Subcutaneous abdominal adipose tissue (tissue), 5 donors: ENCODE measurements around the gene MAP3K5.

Source experiments
- H3K27ac ChIP-seq: one replicate; pipeline ENCODE4 v1.7.0; 2013; ENCODE audit warnings: low read depth, mild to moderate bottlenecking, inconsistent platforms, low read length, moderate library complexity
- H3K27me3 ChIP-seq, 5 donors: one replicate each; pipeline ENCODE4 v1.7.0; 2013; ENCODE audit warnings: low read length in 5 of 5, inconsistent platforms in 1 of 5; ENCODE audit not compliant: control insufficient read depth in 5 of 5, insufficient read depth in 4 of 5
- H3K36me3 ChIP-seq, 5 donors: one replicate each; pipeline ENCODE4 v1.7.0; 2013; ENCODE audit warnings: low read length in 5 of 5; ENCODE audit not compliant: control insufficient read depth in 5 of 5, insufficient read depth in 5 of 5
- H3K4me1 ChIP-seq, 5 donors: one replicate each; pipeline ENCODE4 v1.7.0; 2013; ENCODE audit warnings: low read length in 5 of 5, mild to moderate bottlenecking in 3 of 5, moderate library complexity in 1 of 5; ENCODE audit not compliant: control insufficient read depth in 5 of 5, insufficient read depth in 5 of 5
- H3K4me3 ChIP-seq, 5 donors: one replicate each; pipeline ENCODE4 v1.7.0; 2013; ENCODE audit warnings: low read length in 5 of 5, low read depth in 1 of 5
- H3K9ac ChIP-seq, 5 donors: one replicate each; pipeline ENCODE4 v1.7.0; 2013; ENCODE audit warnings: low read length in 5 of 5, mild to moderate bottlenecking in 4 of 5, moderate library complexity in 3 of 5
- H3K9me3 ChIP-seq, 5 donors: one replicate each; pipeline ENCODE4 v1.7.0; 2013; ENCODE audit warnings: low read length in 5 of 5; ENCODE audit not compliant: control insufficient read depth in 5 of 5
- donor health status: healthy.
- donor health status: healthy.
- donor health status: healthy.
- donor health status: healthy.
- donor health status: healthy.

Gene MAP3K5

DNA sequence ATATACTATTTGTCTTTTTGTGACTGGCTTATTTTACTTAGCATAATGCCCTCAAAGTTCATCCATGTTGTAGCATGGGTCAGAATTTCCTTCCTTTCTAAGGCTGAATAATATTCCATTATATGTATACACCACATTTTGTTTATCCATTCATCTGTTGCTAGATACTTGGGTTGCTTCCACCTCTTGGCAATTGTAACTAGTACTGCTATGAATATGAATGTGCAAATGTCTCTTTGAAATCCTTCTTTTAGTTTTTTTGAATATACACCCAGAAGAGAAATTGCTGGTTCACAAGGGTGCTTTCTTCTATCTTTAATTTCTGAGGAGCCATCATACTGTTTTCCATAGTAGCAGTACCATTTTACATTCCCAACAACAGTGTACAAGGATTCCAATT, 220.8 kb downstream of the MAP3K5 start:
- Histone ChIP-seq H3K9ac (no peak overlapping the region), H3K4me1 (peaks cover 0 to 2% (median 0%) of the 10 kb centered on the region in 5 donors), H3K9me3 (peaks cover 0 to 6% (median 3%) of the 10 kb centered on the region in 5 donors), H3K4me3 (no peak overlapping the region), H3K27me3 (no peaks in the 10 kb centered on the region), H3K36me3 (peaks cover 9 to 33% (median 23%) of the 10 kb centered on the region in 5 donors), H3K27ac (no peak overlapping the region)

DNA sequence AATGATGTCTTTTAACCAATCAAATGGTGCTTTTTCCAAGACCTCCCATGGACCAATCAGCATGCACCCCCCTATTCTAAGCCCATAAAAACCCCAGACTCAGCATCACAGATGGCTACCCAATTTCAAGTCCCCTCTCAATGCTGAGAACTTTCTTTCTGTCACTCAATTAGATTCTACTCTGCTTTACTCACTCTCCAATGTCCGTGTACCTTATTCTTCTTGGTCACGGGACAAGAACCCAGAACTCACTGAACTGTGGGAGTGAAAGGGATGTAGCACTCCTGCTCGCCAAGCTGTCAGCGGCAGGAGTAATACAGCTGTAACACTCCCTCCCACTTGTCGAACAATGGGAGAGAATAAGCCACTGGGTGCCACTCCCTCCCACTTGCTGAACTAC, 221.2 kb downstream of the MAP3K5 start:
- H3K27me3 ChIP-seq = no peaks in the 10 kb centered on the region
- H3K9me3 ChIP-seq = peaks cover 0 to 6% (median 3%) of the 10 kb centered on the region in 5 donors
- peaks cover 0 to 2% (median 0%) of the 10 kb centered on the region in 5 donors for H3K4me1 ChIP-seq
- H3K4me3 ChIP-seq = no peak overlapping the region
- no peak overlapping the region for H3K27ac ChIP-seq
- H3K9ac ChIP-seq = no peak overlapping the region
- peaks cover 11 to 36% (median 23%) of the 10 kb centered on the region in 5 donors for H3K36me3 ChIP-seq

DNA sequence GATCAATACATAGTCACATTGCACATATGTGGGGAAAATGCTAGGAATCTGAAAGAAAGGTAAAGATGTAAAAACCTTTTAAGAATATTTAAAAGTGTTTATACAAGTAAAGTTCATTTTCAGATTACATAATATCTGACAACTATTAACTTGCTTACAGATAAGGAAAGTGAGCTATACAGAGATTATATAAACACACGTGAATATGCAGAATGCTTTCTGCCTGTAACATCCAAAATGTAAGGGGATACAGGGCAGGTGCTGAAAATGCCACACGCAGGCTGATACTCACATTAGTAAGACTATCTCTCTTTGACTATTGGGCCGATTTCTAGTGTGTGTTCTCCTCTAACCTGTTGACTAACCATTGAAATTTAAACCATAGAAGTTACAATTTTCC, 224.1 kb downstream of the MAP3K5 start:
- Histone ChIP-seq H3K9me3 (peaks cover 0 to 6% (median 3%) of the 10 kb centered on the region in 5 donors), H3K4me1 (peaks cover 0 to 6% (median 0%) of the 10 kb centered on the region in 5 donors), H3K36me3 (peaks cover 7 to 21% (median 14%) of the 10 kb centered on the region in 5 donors), H3K27me3 (no peaks in the 10 kb centered on the region), H3K27ac (no peak overlapping the region), H3K4me3 (no peak overlapping the region), H3K9ac (no peak overlapping the region)

DNA sequence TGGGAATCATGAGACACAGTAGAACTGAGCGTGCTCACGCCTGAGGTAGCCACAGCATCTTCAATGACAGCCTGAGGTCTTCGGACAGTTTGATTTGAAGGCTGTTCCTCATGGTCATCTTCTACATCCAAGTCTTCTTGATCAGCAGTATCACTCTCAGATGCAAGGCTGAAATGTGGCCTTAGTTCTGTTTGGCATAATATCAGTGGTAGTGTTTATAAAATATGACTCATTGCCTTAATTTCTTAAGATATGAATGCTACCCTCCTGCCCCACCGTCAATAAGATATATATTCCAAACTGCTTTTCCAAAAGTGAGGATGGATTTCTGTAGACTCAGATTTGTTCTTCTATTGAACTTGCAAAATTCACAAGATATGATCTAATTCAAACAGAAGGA, 224.6 kb downstream of the MAP3K5 start:
- Histone ChIP-seq H3K4me1 (peaks cover 0 to 6% (median 0%) of the 10 kb centered on the region in 5 donors), H3K27me3 (no peaks in the 10 kb centered on the region), H3K4me3 (no peak overlapping the region), H3K9ac (no peak overlapping the region), H3K36me3 (peaks cover 5 to 20% (median 12%) of the 10 kb centered on the region in 5 donors), H3K27ac (no peak overlapping the region), H3K9me3 (peaks cover 0 to 6% (median 3%) of the 10 kb centered on the region in 5 donors)

DNA sequence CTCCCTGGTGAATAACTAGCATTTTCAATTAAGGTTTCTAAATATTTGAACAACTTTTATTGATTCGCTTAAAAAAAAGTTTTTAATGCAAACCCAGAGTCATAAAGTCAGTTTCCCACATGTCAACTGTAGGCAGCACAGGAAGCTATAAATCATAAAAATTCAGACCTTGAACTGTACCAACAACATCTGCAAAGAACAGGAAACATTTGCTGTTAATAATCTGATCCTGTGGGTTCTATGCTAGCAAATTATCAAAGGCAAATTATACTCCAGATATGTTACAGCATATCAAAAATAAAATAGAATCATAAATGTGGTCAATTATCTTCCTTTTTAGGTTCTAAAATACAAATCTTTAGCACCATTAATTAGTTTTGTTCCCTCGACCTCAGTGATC, 225.4 kb downstream of the MAP3K5 start:
- Histone ChIP-seq H3K9me3 (peaks cover 0 to 6% (median 3%) of the 10 kb centered on the region in 5 donors), H3K4me1 (peaks cover 0 to 6% (median 0%) of the 10 kb centered on the region in 5 donors), H3K36me3 (peaks cover 5 to 20% (median 12%) of the 10 kb centered on the region in 5 donors), H3K27me3 (no peaks in the 10 kb centered on the region), H3K27ac (no peak overlapping the region), H3K9ac (no peak overlapping the region), H3K4me3 (no peak overlapping the region)

DNA sequence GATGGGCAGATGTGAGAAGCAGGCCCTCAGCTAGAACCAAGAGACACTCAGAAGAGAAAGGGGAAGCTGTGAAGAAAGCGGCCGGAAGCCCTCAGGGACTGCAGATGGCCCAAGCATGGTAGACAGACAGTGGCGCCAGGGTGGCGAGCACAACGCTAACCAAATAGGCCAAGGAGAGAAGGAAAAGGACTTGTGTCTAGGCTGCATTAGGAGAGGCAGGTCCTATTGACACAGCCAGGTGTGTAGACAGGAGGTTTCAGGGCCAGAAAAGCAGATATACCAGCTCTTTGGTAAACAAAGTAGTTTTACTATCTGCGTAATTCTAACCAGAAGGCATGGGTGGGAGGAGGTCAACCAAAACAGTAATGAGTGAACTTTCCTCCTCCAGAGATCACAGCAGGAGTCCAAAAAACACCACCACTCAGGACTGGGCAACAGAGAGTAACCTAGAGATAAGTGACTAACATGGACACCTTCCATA, 226.2 kb downstream of the MAP3K5 start:
- H3K27ac ChIP-seq = no peak overlapping the region
- H3K36me3 ChIP-seq = peaks cover 8 to 24% (median 14%) of the 10 kb centered on the region in 5 donors
- peaks cover 0 to 6% (median 0%) of the 10 kb centered on the region in 5 donors for H3K4me1 ChIP-seq
- H3K4me3 ChIP-seq = no peak overlapping the region
- H3K9ac ChIP-seq = no peak overlapping the region
- no peaks in the 10 kb centered on the region for H3K27me3 ChIP-seq
- H3K9me3 ChIP-seq = peaks cover 0 to 3% (median 2%) of the 10 kb centered on the region in 5 donors

DNA sequence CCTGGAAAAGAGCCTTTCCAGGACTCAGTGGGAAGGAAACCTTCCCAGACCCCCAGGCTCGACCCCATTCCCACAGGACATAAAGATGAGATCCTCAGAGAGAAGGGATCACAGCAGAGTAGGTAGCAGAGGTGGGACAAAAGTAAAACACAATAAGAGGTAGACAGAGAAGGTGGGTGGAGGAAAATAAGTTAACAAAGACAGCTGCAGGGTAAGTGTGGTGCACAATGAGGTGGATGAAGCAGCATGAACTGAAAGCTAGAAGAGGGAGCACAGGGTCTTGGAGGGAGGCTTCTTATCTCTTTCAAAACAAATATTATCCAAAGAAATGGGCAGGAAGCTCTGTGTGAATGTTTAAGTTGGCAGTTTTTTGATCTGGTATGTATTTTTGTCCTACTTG, 228.1 kb downstream of the MAP3K5 start:
- no peak overlapping the region for H3K4me3 ChIP-seq
- H3K4me1 ChIP-seq = peaks cover 0 to 6% (median 0%) of the 10 kb centered on the region in 5 donors
- no peaks in the 10 kb centered on the region for H3K27me3 ChIP-seq
- peaks cover 8 to 25% (median 14%) of the 10 kb centered on the region in 5 donors for H3K36me3 ChIP-seq
- no peak overlapping the region for H3K9ac ChIP-seq
- no peak overlapping the region for H3K27ac ChIP-seq
- H3K9me3 ChIP-seq = no peaks in the 10 kb centered on the region

DNA sequence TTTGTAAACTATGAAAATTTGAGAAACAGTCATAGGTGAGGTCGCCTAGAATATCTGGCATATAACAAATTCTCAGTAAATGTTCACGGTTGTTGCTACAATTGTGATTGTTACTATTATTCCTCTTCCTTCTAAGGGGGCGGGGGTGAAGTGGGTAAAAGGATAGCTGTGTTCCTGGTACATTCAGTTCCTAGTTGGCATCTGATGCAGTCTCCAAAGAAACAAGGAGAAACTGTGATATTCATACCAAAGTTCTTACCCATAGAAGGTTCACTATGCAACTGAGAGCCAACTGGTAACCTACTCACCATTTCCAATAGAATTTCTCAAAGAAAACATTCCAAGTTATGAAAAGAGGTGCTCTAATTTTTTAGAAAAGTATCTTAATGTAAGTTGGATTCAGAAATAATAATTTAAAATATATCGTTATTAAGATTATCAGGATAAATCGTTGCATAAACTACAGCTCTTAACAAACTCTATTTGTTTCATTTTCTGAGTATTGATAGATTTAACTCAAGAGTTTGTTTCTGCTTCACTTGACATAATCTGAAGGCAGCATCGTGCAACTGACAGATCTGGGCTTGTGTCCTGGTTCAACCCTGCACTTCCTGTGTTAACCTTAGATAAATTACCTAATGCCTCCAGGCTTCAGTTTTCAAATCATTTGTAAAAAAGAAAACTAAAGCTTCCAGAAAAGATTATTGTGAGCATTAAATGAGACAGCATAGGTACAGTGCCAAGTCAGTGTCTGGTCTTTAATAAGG, 228.7 kb downstream of the MAP3K5 start:
- Histone ChIP-seq H3K36me3 (peaks cover 8 to 26% (median 14%) of the 10 kb centered on the region in 5 donors), H3K27ac (no peak overlapping the region), H3K4me3 (no peak overlapping the region), H3K27me3 (no peaks in the 10 kb centered on the region), H3K4me1 (peaks cover 0 to 6% (median 0%) of the 10 kb centered on the region in 5 donors), H3K9ac (no peak overlapping the region), H3K9me3 (no peaks in the 10 kb centered on the region)

DNA sequence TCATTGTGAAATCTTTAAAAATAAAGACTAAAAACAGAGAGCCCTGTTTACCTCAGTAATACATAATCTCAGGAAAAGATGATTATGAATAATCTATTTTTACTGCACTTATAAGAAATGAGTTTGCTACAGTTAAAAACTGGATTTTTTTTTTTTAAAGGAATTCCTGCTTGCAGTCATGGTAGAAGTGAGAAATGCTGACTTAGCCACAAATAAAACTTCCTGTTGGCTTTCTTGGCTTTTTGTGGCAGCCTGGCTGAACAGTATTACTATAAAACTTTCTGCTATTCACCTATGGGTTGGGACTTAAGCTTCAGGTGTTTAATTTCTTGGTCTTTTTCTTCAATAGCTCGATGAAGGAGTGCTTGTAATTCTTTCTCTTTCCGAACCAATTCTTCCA, 230.1 kb downstream of the MAP3K5 start:
- Histone ChIP-seq H3K9me3 (no peaks in the 10 kb centered on the region), H3K36me3 (peaks cover 7 to 22% (median 13%) of the 10 kb centered on the region in 5 donors), H3K4me1 (peaks cover 0 to 3% (median 0%) of the 10 kb centered on the region in 5 donors), H3K27ac (no peak overlapping the region), H3K9ac (no peak overlapping the region), H3K27me3 (no peaks in the 10 kb centered on the region), H3K4me3 (no peak overlapping the region)

DNA sequence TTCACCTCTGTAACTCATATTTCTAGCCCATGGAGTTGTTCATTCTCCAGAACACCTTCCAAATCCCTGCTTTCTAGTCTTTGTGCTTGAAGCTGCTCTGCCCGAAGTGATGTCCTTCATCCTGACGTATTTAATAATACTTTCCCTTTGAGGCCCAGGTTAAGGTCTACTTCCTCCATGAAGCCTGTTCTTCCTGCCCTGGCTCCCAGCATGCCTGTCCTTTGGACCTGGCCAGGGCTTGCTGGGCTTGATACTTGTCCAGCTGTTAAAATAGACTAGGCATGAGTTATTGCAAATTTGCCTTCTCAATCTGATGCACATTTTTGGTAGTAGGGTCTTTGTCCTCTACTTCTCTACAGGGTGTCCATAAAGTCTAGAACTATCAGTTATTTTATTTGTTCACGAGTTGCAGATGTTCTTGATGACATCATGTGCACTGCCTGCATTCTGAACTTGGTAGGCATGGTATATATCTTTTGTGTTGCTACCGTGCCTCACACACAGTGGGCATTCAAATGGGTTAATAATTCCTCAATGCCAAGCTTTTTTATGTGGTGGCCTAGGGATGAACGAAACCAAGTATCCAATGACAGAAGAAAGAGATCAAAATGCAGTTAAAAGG, 239.0 kb downstream of the MAP3K5 start:
- Histone ChIP-seq H3K27me3 (no peaks in the 10 kb centered on the region), H3K9me3 (no peaks in the 10 kb centered on the region), H3K4me3 (no peak overlapping the region), H3K36me3 (peaks cover 0 to 9% (median 4%) of the 10 kb centered on the region in 5 donors), H3K27ac (no peak overlapping the region), H3K9ac (no peak overlapping the region), H3K4me1 (peaks cover 0 to 17% (median 14%) of the 10 kb centered on the region in 5 donors)
